HepG2 (cell line): Measurements from ENCODE around the gene TPI1.

Source experiments
- ATF1 ChIP-seq: IDR thresholded peaks from 2 replicates; pipeline ENCODE4 v1.6.1; 2016; ENCODE audit warnings: mild to moderate bottlenecking, control low read depth
- LRRFIP1 ChIP-seq: sonication (generic); formaldehyde crosslinking; conservative IDR thresholded peaks from 2 replicates; pipeline ENCODE4 v1.4.0; 2020; ENCODE audit warnings: missing genetic modification reagents
- MAX ChIP-seq: IDR thresholded peaks from 2 replicates; pipeline ENCODE4 v1.6.1; 2012; ENCODE audit warnings: inconsistent platforms
- NFE2L2 ChIP-seq: fragments of 150-350 bp; IDR thresholded peaks from 2 replicates; pipeline ENCODE4 v1.6.1; 2014; ENCODE audit warnings: low read length
- SNRNP70 ChIP-seq: fragments of 200-400 bp; formaldehyde crosslinking; IDR thresholded peaks from 2 replicates; pipeline ENCODE4 v1.6.1; 2017; ENCODE audit warnings: mild to moderate bottlenecking, low read depth, low read length, moderate library complexity
- ZSCAN21 ChIP-seq: sonication (generic); formaldehyde crosslinking; IDR thresholded peaks from 2 replicates; pipeline ENCODE4 v1.8.0; 2022; ENCODE audit warnings: mild to moderate bottlenecking, missing genetic modification reagents, moderate library complexity, borderline replicate concordance
- TF ChIP-seq, protein P1 (sequence below), 2 experiments: sonication (generic) in 1 of 2; formaldehyde crosslinking in 1 of 2; IDR thresholded peaks; 2 replicates each; pipeline versions ENCODE4 v1.4.0 to v1.6.1; 2018 to 2020; ENCODE audit warnings: missing genetic modification reagents in 2 of 2, borderline replicate concordance in 1 of 2, low read depth in 1 of 2, mild to moderate bottlenecking in 1 of 2, missing biosample characterization in 1 of 2

GRCh38 chr12:6858799-6859198, 8.5 kb upstream of the TPI1 start:
- no peak for TF ChIP-seq LRRFIP1 (CRISPR knock-in tag)
- TF ChIP-seq MAX, result no peak
- TF ChIP-seq, protein P1, sequence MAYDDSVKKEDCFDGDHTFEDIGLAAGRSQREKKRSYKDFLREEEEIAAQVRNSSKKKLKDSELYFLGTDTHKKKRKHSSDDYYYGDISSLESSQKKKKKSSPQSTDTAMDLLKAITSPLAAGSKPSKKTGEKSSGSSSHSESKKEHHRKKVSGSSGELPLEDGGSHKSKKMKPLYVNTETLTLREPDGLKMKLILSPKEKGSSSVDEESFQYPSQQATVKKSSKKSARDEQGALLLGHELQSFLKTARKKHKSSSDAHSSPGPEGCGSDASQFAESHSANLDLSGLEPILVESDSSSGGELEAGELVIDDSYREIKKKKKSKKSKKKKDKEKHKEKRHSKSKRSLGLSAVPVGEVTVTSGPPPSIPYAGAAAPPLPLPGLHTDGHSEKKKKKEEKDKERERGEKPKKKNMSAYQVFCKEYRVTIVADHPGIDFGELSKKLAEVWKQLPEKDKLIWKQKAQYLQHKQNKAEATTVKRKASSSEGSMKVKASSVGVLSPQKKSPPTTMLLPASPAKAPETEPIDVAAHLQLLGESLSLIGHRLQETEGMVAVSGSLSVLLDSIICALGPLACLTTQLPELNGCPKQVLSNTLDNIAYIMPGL (CRISPR knock-in tag; IDR thresholded peaks at IDR 0.05; ENCODE audit: borderline replicate concordance in 1 of 2, low read depth in 1 of 2), result no peak
- TF ChIP-seq NFE2L2, result no peak
- no peak for TF ChIP-seq ATF1
- TF ChIP-seq SNRNP70, result no peak
- TF ChIP-seq ZSCAN21 (CRISPR knock-in tag), result no peak
